Gastrocnemius medialis (tissue), 4 donors: ENCODE measurements around the gene RAB21. TPM values are rescaled to one million over a fixed set of nuclear protein-coding genes. Genes with fewer than 3 reads are reported as not detected.
"Not testable (repeated sequence)": the region's sequence is repeated elsewhere in the genome, so short reads cannot be mapped to it uniquely, and the experiment has no call there.

Experiments used
- ATAC-seq, 2 donors: fragments of 150-250 bp; one replicate each; pipeline ENCODE4 v1.9.1; 2016
- DNase-seq, 2 donors: peaks; one replicate each; pipeline ENCODE4 v3.0.0-alpha.2; 2019
- H3K27ac ChIP-seq, 4 donors: fragments of 200-600 bp; sonication (generic); 1 replicate in 1 of 4; 2 replicates in 3 of 4; pipeline ENCODE4 v1.5.1; 2016 to 2018; ENCODE audit warnings: mild to moderate bottlenecking in 2 of 4, moderate library complexity in 1 of 4
- H3K27me3 ChIP-seq, 3 donors: fragments of 200-600 bp; sonication (generic) in 2 of 3; 1 replicate in 1 of 3; 2 replicates in 2 of 3; pipeline versions ENCODE4 v1.5.1 to v1.6.0; 2016 to 2019; ENCODE audit warnings: mild to moderate bottlenecking in 1 of 3, moderate library complexity in 1 of 3
- H3K36me3 ChIP-seq, 2 donors: fragments of 200-600 bp; sonication (generic) in 1 of 2; one replicate each; pipeline ENCODE4 v1.5.1; 2017 to 2018
- H3K4me1 ChIP-seq, 2 donors: fragments of 200-600 bp; sonication (generic) in 1 of 2; one replicate each; pipeline ENCODE4 v1.5.1; 2016 to 2017; ENCODE audit warnings: mild to moderate bottlenecking in 2 of 2
- H3K4me3 ChIP-seq, 4 donors: fragments of 200-600 bp; sonication (generic) in 3 of 4; 1 replicate in 1 of 4; 2 replicates in 3 of 4; pipeline ENCODE4 v1.5.1; 2016 to 2019; ENCODE audit warnings: mild to moderate bottlenecking in 2 of 4
- H3K9me3 ChIP-seq, 3 donors: fragments of 200-600 bp; sonication (generic) in 2 of 3; 1 replicate in 1 of 3; 2 replicates in 2 of 3; pipeline ENCODE4 v1.5.1; 2016 to 2019
- CTCF ChIP-seq, 5 experiments: fragments of 450-650 bp in 3 of 5; fragments of 200-600 bp in 2 of 5; sonication (generic) in 2 of 5; IDR thresholded peaks in 4 of 5; conservative IDR thresholded peaks in 1 of 5; 1 replicate in 4 of 5; 2 replicates in 1 of 5; pipeline ENCODE4 v1.5.1; 2016 to 2019; ENCODE audit warnings: antibody characterized with exemption in 5 of 5, mild to moderate bottlenecking in 3 of 5, moderate library complexity in 3 of 5
- POLR2A ChIP-seq, 2 donors: fragments of 450-650 bp; IDR thresholded peaks; one replicate each; pipeline ENCODE4 v1.6.1; 2017; ENCODE audit warnings: antibody characterized with exemption in 2 of 2, mild to moderate bottlenecking in 2 of 2, moderate library complexity in 2 of 2
- in situ Hi-C, 4 donors: fragments of 200-750 bp; cut with MboI; loops; one replicate each; pipeline versions ENCODE4 v1.15.0 to v1.8.0; 2017; ENCODE audit warnings: low sequenced_read_pairs in 4 of 4
- intact Hi-C: fragments of 100-400 bp; cut with DNase I; formaldehyde crosslinking; loops from one replicate; pipeline ENCODE4 v1.15.1; 2023; ENCODE audit warnings: low total_unique reads
- total RNA-seq, 4 donors: library from RNA; depleted of rRNA; stranded (reverse); fragments of >200 nt; gene quantifications; one replicate each; pipeline versions ENCODE4 v1.1.0 to v1.2.3, GENCODE V29; 2016

Gene RAB21
- total RNA-seq, 4 donors from 2014 or later: 17.4 to 75.9 (median 45.7) TPM

- ATAC-seq: peak; percentile 57 to 70
Observed at GRCh38 chr12:71756054-71756690, 1.5 kb downstream of the RAB21 start.

GRCh38 chr12:71759941-71760340, 5.3 kb downstream of the RAB21 start:
- Histone ChIP-seq H3K36me3 (peaks cover 0 to 19% of the 10 kb centered on the region in 2 donors), H3K4me1 (peaks cover 25 to 26% of the 10 kb centered on the region in 2 donors), H3K27me3 (no peaks in the 10 kb centered on the region), H3K9me3 (no peaks in the 10 kb centered on the region), H3K4me3 (no peak overlapping the region), H3K27ac (no peak overlapping the region)
- ATAC-seq (no peak), DNase-seq (no peak)
- intact Hi-C loops: no loop called here
- TF ChIP-seq POLR2A (IDR thresholded peaks at IDR 0.05) (no peak), CTCF (IDR thresholded peaks at IDR 0.05 in 4 of 5, conservative IDR thresholded peaks at IDR 0.05 in 1 of 5) (no peak)
- in situ Hi-C loops: loop anchor here in 3 of 4 donors (10.0 kb wide), 3 partner anchors 75 to 95 kb away; partner anchors contain the start of genes THAP2 (in 2 of the 3), ZFC3H1 (in 2 of the 3) and TMEM19 (in 1 of the 3)

More at GRCh38 chr12:71756054-71756690, 1.5 kb downstream of the RAB21 start:
- no peaks in the 10 kb centered on the region for H3K27me3 ChIP-seq
- in situ Hi-C loops (loop anchor here in 3 of 4 donors (10.0 kb wide), 3 partner anchors 71 to 91 kb away; partner anchors contain the start of genes THAP2 (in 2 of the 3), ZFC3H1 (in 2 of the 3) and TMEM19 (in 1 of the 3)), intact Hi-C loops (loop anchor here (1.0 to 2.0 kb wide), 2 partner anchors 69 to 92 kb away; partner anchors contain the start of gene TMEM19)
- no peaks in the 10 kb centered on the region for H3K9me3 ChIP-seq
- H3K4me1 ChIP-seq: peaks cover 20 to 21% of the 10 kb centered on the region in 2 donors
- peak overlapping the region; percentile 93 to 97 (median 96) for H3K27ac ChIP-seq
- H3K36me3 ChIP-seq: peaks cover 0 to 19% of the 10 kb centered on the region in 2 donors
- peak overlapping the region; percentile 78 to 89 (median 84) for H3K4me3 ChIP-seq
- TF ChIP-seq POLR2A (IDR thresholded peaks at IDR 0.05): no peak
- TF ChIP-seq CTCF (IDR thresholded peaks at IDR 0.05 in 4 of 5, conservative IDR thresholded peaks at IDR 0.05 in 1 of 5): no peak
- DNase-seq: no peak

- ATAC-seq (no peak), DNase-seq (no peak)
- no peak overlapping the region for H3K4me3 ChIP-seq
- H3K27ac ChIP-seq: no peak overlapping the region
- no peaks in the 10 kb centered on the region for H3K9me3 ChIP-seq
- in situ Hi-C loops (no loop called here), intact Hi-C loops (no loop called here)
- TF ChIP-seq CTCF (IDR thresholded peaks at IDR 0.05 in 4 of 5, conservative IDR thresholded peaks at IDR 0.05 in 1 of 5) (no peak), POLR2A (IDR thresholded peaks at IDR 0.05) (no peak)
- no peaks in the 10 kb centered on the region for H3K27me3 ChIP-seq
- H3K36me3 ChIP-seq: peaks cover 0 to 19% of the 10 kb centered on the region in 2 donors
- peaks cover 26 to 28% of the 10 kb centered on the region in 2 donors for H3K4me1 ChIP-seq
Observed at GRCh38 chr12:71760471-71760870, 5.8 kb downstream of the RAB21 start.

GRCh38 chr12:71761354-71761753, 6.7 kb downstream of the RAB21 start:
- intact Hi-C loops, H3K27ac ChIP-seq, in situ Hi-C loops, H3K27me3 ChIP-seq, H3K9me3 ChIP-seq, DNase-seq, ATAC-seq, H3K4me3 ChIP-seq: not testable (repeated sequence)
- H3K4me1 ChIP-seq: peaks cover 35 to 37% of the 10 kb centered on the region in 2 donors
- H3K36me3 ChIP-seq: peaks cover 0 to 19% of the 10 kb centered on the region in 2 donors

GRCh38 chr12:71763677-71764379, 9.2 kb downstream of the RAB21 start:
- Histone ChIP-seq H3K4me1 (peaks cover 40 to 42% of the 10 kb centered on the region in 2 donors), H3K27me3 (no peaks in the 10 kb centered on the region), H3K27ac (no peak overlapping the region), H3K4me3 (no peak overlapping the region), H3K36me3 (peaks cover 0 to 9% of the 10 kb centered on the region in 2 donors), H3K9me3 (no peaks in the 10 kb centered on the region)
- intact Hi-C loops: no loop called here
- DNase-seq: no peak
- TF ChIP-seq POLR2A (IDR thresholded peaks at IDR 0.05) (no peak), CTCF (IDR thresholded peaks at IDR 0.05 in 4 of 5, conservative IDR thresholded peaks at IDR 0.05 in 1 of 5) (no peak)
- ATAC-seq: no peak
- in situ Hi-C loops: no loop called here
